AG09319 (cell line): ENCODE data around the gene GOLGA6L2.
"Not testable (repeated sequence)": the region's sequence is repeated elsewhere in the genome, so short reads cannot be mapped to it uniquely, and the experiment has no call there.

Experiments
- DNase-seq: peaks from one replicate; pipeline ENCODE4 v3.0.0-alpha.2; 2010; ENCODE audit warnings: low read depth; ENCODE audit errors: extremely low read depth
- TF ChIP-seq, protein P1 (sequence below): IDR thresholded peaks from 2 replicates; pipeline ENCODE4 v1.5.1; 2011; ENCODE audit warnings: low read depth, mild to moderate bottlenecking, inconsistent platforms, low read length, moderate library complexity

The GOLGA6L2 gene

DNA sequence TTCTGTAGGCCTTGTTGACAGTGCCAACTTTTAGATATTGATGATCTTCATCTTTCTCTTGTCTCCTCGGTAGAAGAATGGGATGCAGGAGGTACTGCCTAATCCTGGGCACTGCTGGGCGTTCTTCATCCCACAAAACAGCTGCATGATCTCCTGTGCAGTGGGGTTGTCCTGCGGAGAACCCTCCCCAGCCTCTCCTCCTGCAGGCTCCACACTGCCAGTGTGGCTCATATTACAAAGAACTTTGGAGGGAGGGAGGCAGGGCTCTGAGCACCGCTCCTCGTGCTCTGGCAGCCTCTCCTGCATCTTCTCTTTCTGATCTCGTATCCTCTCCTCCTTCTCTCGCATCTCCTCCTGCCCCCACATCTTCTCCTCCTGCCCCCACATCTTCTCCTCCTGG lies 7.5 kb downstream of the GOLGA6L2 start:
- no peak for DNase-seq
- TF ChIP-seq, protein P1, sequence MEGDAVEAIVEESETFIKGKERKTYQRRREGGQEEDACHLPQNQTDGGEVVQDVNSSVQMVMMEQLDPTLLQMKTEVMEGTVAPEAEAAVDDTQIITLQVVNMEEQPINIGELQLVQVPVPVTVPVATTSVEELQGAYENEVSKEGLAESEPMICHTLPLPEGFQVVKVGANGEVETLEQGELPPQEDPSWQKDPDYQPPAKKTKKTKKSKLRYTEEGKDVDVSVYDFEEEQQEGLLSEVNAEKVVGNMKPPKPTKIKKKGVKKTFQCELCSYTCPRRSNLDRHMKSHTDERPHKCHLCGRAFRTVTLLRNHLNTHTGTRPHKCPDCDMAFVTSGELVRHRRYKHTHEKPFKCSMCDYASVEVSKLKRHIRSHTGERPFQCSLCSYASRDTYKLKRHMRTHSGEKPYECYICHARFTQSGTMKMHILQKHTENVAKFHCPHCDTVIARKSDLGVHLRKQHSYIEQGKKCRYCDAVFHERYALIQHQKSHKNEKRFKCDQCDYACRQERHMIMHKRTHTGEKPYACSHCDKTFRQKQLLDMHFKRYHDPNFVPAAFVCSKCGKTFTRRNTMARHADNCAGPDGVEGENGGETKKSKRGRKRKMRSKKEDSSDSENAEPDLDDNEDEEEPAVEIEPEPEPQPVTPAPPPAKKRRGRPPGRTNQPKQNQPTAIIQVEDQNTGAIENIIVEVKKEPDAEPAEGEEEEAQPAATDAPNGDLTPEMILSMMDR, result no peak

DNA sequence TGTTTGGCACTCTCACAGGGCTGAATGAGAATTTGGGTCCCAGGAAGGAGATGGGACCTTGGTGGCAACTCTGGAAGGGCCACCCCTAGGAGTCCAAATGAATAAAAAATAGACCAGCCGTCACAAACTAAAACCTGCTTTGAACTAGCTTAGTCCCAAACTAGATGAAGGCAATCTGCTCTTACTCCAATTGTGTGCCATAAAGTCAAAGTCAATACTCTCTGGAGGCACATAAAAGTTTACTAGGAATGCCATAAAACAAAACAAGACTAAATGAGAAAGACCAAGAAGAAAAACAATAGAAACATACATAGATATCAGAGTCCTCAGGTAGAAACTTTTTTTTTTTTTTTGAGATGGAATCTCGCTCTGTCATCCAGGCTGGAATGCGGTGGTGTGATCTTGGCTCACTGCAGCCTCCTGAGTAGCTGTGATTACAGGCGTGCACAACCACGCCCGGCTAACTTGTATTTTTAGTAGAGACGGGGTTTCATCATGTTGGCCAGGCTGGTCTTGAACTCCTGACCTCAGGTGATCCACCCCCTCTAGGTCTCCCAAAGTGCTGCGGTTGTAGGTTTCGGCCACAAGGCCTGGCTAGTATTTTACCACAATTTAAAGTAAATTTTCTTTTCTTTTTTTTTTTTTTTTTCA lies 8.1 kb downstream of the GOLGA6L2 start:
- DNase-seq, result no peak
- TF ChIP-seq, protein P1, result no peak

- no peak for DNase-seq
- TF ChIP-seq, protein P1, result no peak
These were observed 9.4 kb downstream of the GOLGA6L2 start for GRCh38 chr15:23437673-23438072.

- TF ChIP-seq, protein P1, result no peak
- no peak for DNase-seq
These were observed 9.9 kb downstream of the GOLGA6L2 start for GRCh38 chr15:23437146-23437545.

- TF ChIP-seq, protein P1, result no peak
- DNase-seq, result no peak
These were observed 10.6 kb downstream of the GOLGA6L2 start for GRCh38 chr15:23436421-23436820.

DNA sequence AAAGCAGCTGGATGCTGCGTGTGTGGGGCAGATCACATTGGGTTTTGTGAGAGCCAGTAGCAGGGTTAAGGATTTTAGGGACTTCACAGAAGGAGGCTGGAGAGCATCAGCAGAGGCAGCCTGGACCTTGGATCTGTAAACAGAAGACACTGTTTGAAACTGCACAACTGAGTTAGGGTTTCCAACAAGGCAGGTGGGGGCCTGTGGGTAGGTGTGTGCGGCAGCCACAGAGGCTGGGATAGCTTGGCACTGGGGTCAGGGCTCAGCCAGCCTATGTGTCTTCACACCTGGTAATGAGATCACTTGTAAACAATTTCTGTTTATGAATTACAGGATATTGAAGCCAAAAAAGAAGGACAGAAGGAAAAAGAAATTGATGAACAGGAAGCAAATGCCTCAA lies 12.3 kb downstream of the GOLGA6L2 start:
- DNase-seq, result not testable (repeated sequence)

DNA sequence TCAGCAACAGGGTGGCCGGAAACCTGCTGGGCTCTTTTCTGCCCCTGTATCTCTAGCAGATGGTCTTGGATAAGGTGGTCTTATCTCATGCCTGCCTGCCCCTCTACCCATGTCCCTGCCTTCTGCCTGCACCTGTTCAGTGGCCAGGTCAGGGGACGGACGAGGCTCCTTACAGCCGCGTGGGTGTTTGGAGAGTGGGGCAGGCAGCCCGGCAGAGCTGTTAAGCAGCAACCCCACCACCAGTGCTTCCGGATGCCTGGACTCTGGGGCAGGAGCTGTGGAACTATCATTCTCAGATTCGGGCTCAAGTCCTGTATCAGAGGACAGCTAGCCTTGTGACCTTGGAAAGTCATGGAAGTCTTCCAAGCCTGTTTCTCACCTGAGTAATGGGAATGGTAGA lies 21.7 kb downstream of the GOLGA6L2 start:
- DNase-seq, result not testable (repeated sequence)

DNA sequence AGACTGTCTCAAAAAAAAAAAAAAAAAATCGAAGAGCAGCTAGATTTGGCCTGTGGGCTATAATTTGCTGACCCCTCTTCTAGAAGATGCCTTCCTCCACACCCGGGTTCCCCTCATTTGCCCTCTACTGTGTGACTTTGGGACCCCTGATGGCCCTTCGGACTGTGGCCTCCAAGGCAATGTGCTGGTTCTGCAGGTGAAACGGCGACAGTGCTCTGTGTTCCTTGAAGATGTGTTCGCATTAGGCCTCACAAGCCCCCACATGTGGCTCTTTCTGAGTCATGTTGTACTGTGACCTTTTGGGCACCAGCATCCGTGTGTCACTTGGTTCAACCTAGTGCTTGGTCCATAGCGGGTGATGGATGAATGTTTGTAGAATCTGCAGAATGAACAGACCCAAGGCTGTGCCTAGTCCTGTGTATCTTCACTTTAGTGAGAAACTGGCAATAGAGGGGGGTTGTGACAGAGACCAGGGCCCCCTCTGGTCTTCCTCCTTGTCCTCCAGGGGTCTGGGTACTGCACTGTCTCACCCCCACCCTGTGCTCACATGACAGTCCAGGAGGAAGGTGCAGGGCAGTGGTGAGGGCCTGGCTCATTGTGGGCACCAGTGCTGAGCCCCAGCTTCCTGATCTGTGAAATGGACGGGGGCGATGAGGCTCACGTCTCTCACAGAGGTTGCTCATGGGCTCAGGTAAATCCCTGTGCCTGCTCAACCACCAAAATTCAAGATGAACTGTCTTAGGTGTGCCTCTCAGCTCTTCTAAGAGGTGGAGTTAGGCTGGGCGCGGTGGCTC lies 22.7 kb downstream of the GOLGA6L2 start:
- DNase-seq, result no peak
- TF ChIP-seq, protein P1, result no peak
